Tibial nerve (tissue), 4 donors: ENCODE measurements around the gene EAF2. TPM values are rescaled to one million over a fixed set of nuclear protein-coding genes. Genes with fewer than 3 reads are reported as not detected.
"Not testable (repeated sequence)": the region's sequence is repeated elsewhere in the genome, so short reads cannot be mapped to it uniquely, and the experiment has no call there.

Source experiments
- DNase-seq, 2 donors: peaks; one replicate each; pipeline ENCODE4 v3.0.0-alpha.2; 2019; ENCODE audit warnings: low spot score in 2 of 2
- H3K27ac ChIP-seq, 4 donors: fragments of 200-600 bp; sonication (generic) in 3 of 4; one replicate each; pipeline ENCODE4 v1.5.1; 2017 to 2019; ENCODE audit warnings: mild to moderate bottlenecking in 1 of 4
- H3K27me3 ChIP-seq, 2 donors: fragments of 200-600 bp; sonication (generic) in 1 of 2; one replicate each; pipeline versions ENCODE4 v1.5.1 to v1.6.0; 2017 to 2019
- H3K36me3 ChIP-seq, 3 donors: fragments of 200-600 bp; sonication (generic); one replicate each; pipeline ENCODE4 v1.5.1; 2018 to 2019
- H3K4me1 ChIP-seq, 4 donors: fragments of 200-600 bp; sonication (generic) in 3 of 4; one replicate each; pipeline ENCODE4 v1.5.1; 2017 to 2019
- H3K4me3 ChIP-seq, 4 donors: fragments of 200-600 bp; sonication (generic) in 3 of 4; one replicate each; pipeline ENCODE4 v1.5.1; 2017 to 2019; ENCODE audit warnings: mild to moderate bottlenecking in 1 of 4, moderate library complexity in 1 of 4
- H3K9me3 ChIP-seq, 4 donors: fragments of 200-600 bp; sonication (generic) in 3 of 4; one replicate each; pipeline ENCODE4 v1.5.1; 2017 to 2019
- CTCF ChIP-seq, 5 experiments: fragments of 200-600 bp in 3 of 5; fragments of 450-650 bp in 2 of 5; sonication (generic) in 3 of 5; IDR thresholded peaks; one replicate each; pipeline ENCODE4 v1.5.1; 2016 to 2019; ENCODE audit warnings: antibody characterized with exemption in 5 of 5, mild to moderate bottlenecking in 3 of 5, moderate library complexity in 2 of 5
- EP300 ChIP-seq, 2 donors: sonication (generic); formaldehyde crosslinking; IDR thresholded peaks; one replicate each; pipeline ENCODE4 v1.6.1; 2017; ENCODE audit warnings: antibody characterized with exemption in 2 of 2, mild to moderate bottlenecking in 1 of 2
- POLR2A ChIP-seq, 2 donors: fragments of 450-650 bp; IDR thresholded peaks; one replicate each; pipeline ENCODE4 v1.6.1; 2017; ENCODE audit warnings: antibody characterized with exemption in 2 of 2, mild to moderate bottlenecking in 2 of 2, moderate library complexity in 2 of 2
- WGBS, 2 donors: methylation state at CpG; one replicate each; pipeline ENCODE4 v1.1.5; 2018; 5-methylcytosine and 5-hydroxymethylcytosine counted together
- total RNA-seq, 4 donors: library from RNA; depleted of rRNA; stranded (reverse); fragments of >200 nt; gene quantifications; one replicate each; pipeline ENCODE4 v1.1.0, GENCODE V29; 2016

EAF2 gene
- total RNA-seq, 4 donors from 2014 or later: 0.98 to 9.4 (median 7.1) TPM

GRCh38 chr3:121855555-121855954, 20.5 kb downstream of the EAF2 start:
- no peak overlapping the region for H3K27ac ChIP-seq
- H3K4me3 ChIP-seq: no peak overlapping the region
- WGBS, 2 donors: 33 to 39% methylated on average over 5 of the region's 5 CpGs
- DNase-seq: no peak
- peaks cover 0 to 11% (median 0%) of the 10 kb centered on the region in 3 donors for H3K36me3 ChIP-seq
- H3K9me3 ChIP-seq: no peaks in the 10 kb centered on the region
- no peaks in the 10 kb centered on the region for H3K27me3 ChIP-seq
- H3K4me1 ChIP-seq: no peaks in the 10 kb centered on the region
- TF ChIP-seq POLR2A (IDR thresholded peaks at IDR 0.05): no peak
- no peak for TF ChIP-seq EP300 (IDR thresholded peaks at IDR 0.05)
- TF ChIP-seq CTCF (IDR thresholded peaks at IDR 0.05): no peak

- H3K36me3 ChIP-seq: peaks cover 0 to 16% (median 0%) of the 10 kb centered on the region in 3 donors
- DNase-seq, H3K9me3 ChIP-seq, H3K27me3 ChIP-seq, H3K4me1 ChIP-seq, H3K27ac ChIP-seq, H3K4me3 ChIP-seq: not testable (repeated sequence)
- 81 to 82% methylated on average over 5 of the region's 5 CpGs for WGBS, 2 donors
These were observed 22.8 kb downstream of the EAF2 start for GRCh38 chr3:121857778-121858177.

- peaks cover 0 to 19% (median 0%) of the 10 kb centered on the region in 3 donors for H3K36me3 ChIP-seq
- H3K4me1 ChIP-seq, H3K27ac ChIP-seq, DNase-seq, H3K9me3 ChIP-seq, H3K27me3 ChIP-seq, H3K4me3 ChIP-seq: not testable (repeated sequence)
- WGBS, 2 donors: 92 to 97% methylated on average over 9 of the region's 9 CpGs
These were observed 28.2 kb downstream of the EAF2 start for GRCh38 chr3:121863247-121863646.

- no peaks in the 10 kb centered on the region for H3K4me1 ChIP-seq
- no peak for TF ChIP-seq EP300 (IDR thresholded peaks at IDR 0.05)
- TF ChIP-seq CTCF (IDR thresholded peaks at IDR 0.05): no peak
- DNase-seq: no peak
- H3K9me3 ChIP-seq: no peaks in the 10 kb centered on the region
- H3K36me3 ChIP-seq: peaks cover 0 to 19% (median 0%) of the 10 kb centered on the region in 3 donors
- H3K27ac ChIP-seq: no peak overlapping the region
- no peak overlapping the region for H3K4me3 ChIP-seq
- H3K27me3 ChIP-seq: no peaks in the 10 kb centered on the region
These were observed 28.8 kb downstream of the EAF2 start for GRCh38 chr3:121863801-121864200.

GRCh38 chr3:121869736-121870135, 34.7 kb downstream of the EAF2 start:
- no peak for DNase-seq
- no peak for TF ChIP-seq CTCF (IDR thresholded peaks at IDR 0.05)
- TF ChIP-seq EP300 (IDR thresholded peaks at IDR 0.05): no peak
- no peak for TF ChIP-seq POLR2A (IDR thresholded peaks at IDR 0.05)
- Histone ChIP-seq H3K9me3 (no peaks in the 10 kb centered on the region), H3K27me3 (no peaks in the 10 kb centered on the region), H3K4me1 (no peaks in the 10 kb centered on the region), H3K27ac (no peak overlapping the region), H3K4me3 (no peak overlapping the region), H3K36me3 (peaks cover 0 to 9% (median 0%) of the 10 kb centered on the region in 3 donors)
- WGBS, 2 donors: 85 to 92% methylated on average over 2 of the region's 2 CpGs

- no peak for DNase-seq
- TF ChIP-seq POLR2A (IDR thresholded peaks at IDR 0.05): no peak
- TF ChIP-seq CTCF (IDR thresholded peaks at IDR 0.05): no peak
- no peak for TF ChIP-seq EP300 (IDR thresholded peaks at IDR 0.05)
- Histone ChIP-seq H3K36me3 (peaks cover 0 to 9% (median 0%) of the 10 kb centered on the region in 3 donors), H3K4me1 (no peaks in the 10 kb centered on the region), H3K27me3 (no peaks in the 10 kb centered on the region), H3K9me3 (no peaks in the 10 kb centered on the region), H3K4me3 (no peak overlapping the region), H3K27ac (no peak overlapping the region)
These were observed 35.7 kb downstream of the EAF2 start for GRCh38 chr3:121870717-121871116.
